ENCODE results near the gene TFDP2. TPM values are rescaled to one million over a fixed set of nuclear protein-coding genes. Genes with fewer than 3 reads are reported as not detected.
A peak's percentile ranks its signal among the peaks of the same experiment; 100 is the strongest.

The TFDP2 gene
- total RNA-seq, 1 donor from 2014 or later = 41.3 TPM

GRCh38 chr3:142000325-142000870, 148.9 kb downstream of the TFDP2 start:
- Histone ChIP-seq H3K27ac (no peak overlapping the region), H3K36me3 (no peaks in the 10 kb centered on the region), H3K4me3 (no peak overlapping the region), H3K9me3 (no peaks in the 10 kb centered on the region), H3K27me3 (ENCODE audit: low read depth) (no peaks in the 10 kb centered on the region), H3K4me1 (no peaks in the 10 kb centered on the region)
- ATAC-seq = no peak
- no peak for DNase-seq
- TF ChIP-seq CTCF (IDR thresholded peaks at IDR 0.05) = no peak
- intact Hi-C loops (cut with DNase I) = no loop called here

GRCh38 chr3:141998669-141999290, 150.6 kb downstream of the TFDP2 start:
- DNase-seq = no peak
- Histone ChIP-seq H3K9me3 (no peaks in the 10 kb centered on the region), H3K27ac (no peak overlapping the region), H3K4me1 (no peaks in the 10 kb centered on the region), H3K4me3 (no peak overlapping the region), H3K27me3 (ENCODE audit: low read depth) (no peaks in the 10 kb centered on the region), H3K36me3 (no peaks in the 10 kb centered on the region)
- intact Hi-C loops (cut with DNase I) = no loop called here
- ATAC-seq = no peak
- peak; percentile 25 for TF ChIP-seq CTCF (IDR thresholded peaks at IDR 0.05)

- no peaks in the 10 kb centered on the region for H3K27me3 ChIP-seq (ENCODE audit: low read depth)
- no peak overlapping the region for H3K27ac ChIP-seq
- TF ChIP-seq CTCF (IDR thresholded peaks at IDR 0.05) = no peak
These were observed 152.9 kb downstream of the TFDP2 start for GRCh38 chr3:141996437-141996836.

GRCh38 chr3:141994856-141995255, 154.5 kb downstream of the TFDP2 start:
- H3K27me3 ChIP-seq (ENCODE audit: low read depth) = no peaks in the 10 kb centered on the region
- TF ChIP-seq CTCF (IDR thresholded peaks at IDR 0.05) = no peak
- H3K9me3 ChIP-seq = no peaks in the 10 kb centered on the region
- H3K27ac ChIP-seq = no peak overlapping the region
- intact Hi-C loops (cut with DNase I) = no loop called here
- ATAC-seq = no peak
- H3K4me3 ChIP-seq = no peak overlapping the region
- peaks cover 3% of the 10 kb centered on the region for H3K36me3 ChIP-seq
- H3K4me1 ChIP-seq = no peaks in the 10 kb centered on the region
- DNase-seq = no peak

More at GRCh38 chr3:141996437-141996836, 152.9 kb downstream of the TFDP2 start:
- Histone ChIP-seq H3K4me3 (no peak overlapping the region), H3K36me3 (peaks cover 2% of the 10 kb centered on the region), H3K4me1 (no peaks in the 10 kb centered on the region), H3K9me3 (no peaks in the 10 kb centered on the region)
- ATAC-seq (no peak), DNase-seq (no peak)
- intact Hi-C loops (cut with DNase I) = no loop called here

- no peak for DNase-seq
- H3K27ac ChIP-seq = no peak overlapping the region
- intact Hi-C loops (cut with DNase I) = no loop called here
- H3K4me1 ChIP-seq = no peaks in the 10 kb centered on the region
- TF ChIP-seq CTCF (IDR thresholded peaks at IDR 0.05) = no peak
- peaks cover 3% of the 10 kb centered on the region for H3K36me3 ChIP-seq
- no peak overlapping the region for H3K4me3 ChIP-seq
- H3K9me3 ChIP-seq = no peaks in the 10 kb centered on the region
- H3K27me3 ChIP-seq (ENCODE audit: low read depth) = no peaks in the 10 kb centered on the region
- ATAC-seq = no peak
These were observed 156.8 kb downstream of the TFDP2 start for GRCh38 chr3:141992512-141992911.
